ENCODE data around the gene KCND1.

The KCND1 gene

DNA sequence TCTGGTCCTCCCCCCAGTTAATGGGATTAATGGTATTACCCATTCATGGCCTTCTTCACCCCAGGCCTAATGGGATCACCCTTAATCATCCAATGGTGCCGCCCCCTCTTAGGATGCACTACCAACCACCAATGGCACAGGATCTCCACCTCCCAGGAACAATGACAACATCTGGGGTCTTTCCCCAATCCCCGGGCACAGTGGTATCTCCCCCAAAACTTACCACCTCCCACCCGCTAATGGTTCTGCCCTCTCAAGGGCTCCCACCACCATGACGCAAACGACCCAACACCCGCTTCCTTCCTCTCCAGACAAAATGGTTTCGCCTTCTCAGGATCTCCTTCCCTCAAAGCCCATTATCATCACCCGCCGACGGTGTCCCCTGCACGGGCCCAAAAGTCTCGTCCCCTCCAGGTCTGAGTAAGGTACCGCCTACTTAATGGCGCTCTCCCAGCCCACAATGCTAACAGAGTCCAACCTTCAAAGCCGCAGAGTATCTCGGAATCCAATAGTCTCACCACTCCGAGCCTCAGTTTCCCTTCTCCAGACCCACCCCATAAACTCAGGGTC is 30.0 kb upstream of the KCND1 start:
- Histone ChIP-seq H3K36me3 (peaks cover 21% of the 10 kb centered on the region), H3K4me3 (ENCODE audit: low read depth in 1 of 2, low read length in 1 of 2) (peak overlapping the region; percentile 74 to 89), H3K27ac (peak overlapping the region; percentile 96), H3K4me1 (ENCODE audit: control insufficient read depth in 1 of 2, insufficient read depth in 1 of 2, low read depth in 1 of 2, low read length in 1 of 2) (peaks cover 9 to 11% of the 10 kb centered on the region in 2 experiments), H3K9me3 (no peaks in the 10 kb centered on the region), H3K27me3 (no peaks in the 10 kb centered on the region)
- TF ChIP-seq CTCF (IDR thresholded peaks at IDR 0.05) = no peak

GRCh38 chrX:49000636-49001035 is 29.0 kb upstream of the KCND1 start:
- Histone ChIP-seq H3K27me3 (no peaks in the 10 kb centered on the region), H3K4me1 (ENCODE audit: control insufficient read depth in 1 of 2, insufficient read depth in 1 of 2, low read depth in 1 of 2, low read length in 1 of 2) (peaks cover 9 to 11% of the 10 kb centered on the region in 2 experiments), H3K4me3 (ENCODE audit: low read depth in 1 of 2, low read length in 1 of 2) (peak overlapping the region in 1 of 2 experiments; percentile 89), H3K9me3 (no peaks in the 10 kb centered on the region), H3K36me3 (peaks cover 24% of the 10 kb centered on the region), H3K27ac (peak overlapping the region; percentile 96)
- no peak for TF ChIP-seq CTCF (IDR thresholded peaks at IDR 0.05)

DNA sequence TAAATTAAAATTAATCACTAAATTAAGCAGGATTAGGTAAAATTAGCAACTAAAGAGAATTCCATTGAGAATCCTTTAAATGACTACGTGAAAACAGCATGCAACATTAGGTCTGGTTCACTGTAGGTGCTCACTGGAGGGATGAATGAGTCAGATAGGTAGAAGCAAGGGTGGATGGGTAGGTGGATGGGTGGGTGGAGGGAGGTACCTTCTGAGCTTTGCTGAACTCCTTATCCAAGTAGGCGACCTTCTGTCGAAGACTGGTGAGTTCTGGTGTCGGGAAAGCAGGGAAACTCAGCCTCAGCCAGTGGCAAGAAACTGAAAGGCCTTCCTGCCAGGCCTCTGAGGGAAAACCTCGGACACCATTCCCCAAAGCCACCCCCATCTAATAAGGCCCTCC is 27.4 kb upstream of the KCND1 start:
- H3K27ac ChIP-seq = no peak overlapping the region
- no peak overlapping the region for H3K4me3 ChIP-seq (ENCODE audit: low read depth in 1 of 2, low read length in 1 of 2)
- peaks cover 24% of the 10 kb centered on the region for H3K36me3 ChIP-seq
- no peaks in the 10 kb centered on the region for H3K9me3 ChIP-seq
- no peaks in the 10 kb centered on the region for H3K27me3 ChIP-seq
- TF ChIP-seq CTCF (IDR thresholded peaks at IDR 0.05) = no peak
- peaks cover 9 to 11% of the 10 kb centered on the region in 2 experiments for H3K4me1 ChIP-seq (ENCODE audit: control insufficient read depth in 1 of 2, insufficient read depth in 1 of 2, low read depth in 1 of 2, low read length in 1 of 2)

DNA sequence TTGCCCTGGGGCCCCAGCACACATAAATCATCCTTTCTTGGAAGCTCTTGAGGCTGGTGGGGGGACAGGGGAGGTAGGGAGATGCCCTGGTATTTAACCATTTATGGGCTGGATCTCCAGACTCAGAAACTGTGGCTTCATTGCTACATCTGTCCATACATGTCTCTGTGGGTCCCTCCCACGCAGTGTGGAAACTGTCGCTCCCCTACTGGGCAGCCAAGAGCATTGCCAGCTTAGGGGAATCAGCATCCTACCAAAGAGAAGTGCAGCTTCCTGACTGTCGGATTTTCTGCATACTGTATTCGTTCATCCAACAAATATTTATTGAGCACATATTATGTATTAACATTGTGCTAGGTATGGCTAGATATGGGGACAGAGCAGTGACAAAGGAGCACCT is 26.7 kb upstream of the KCND1 start:
- Histone ChIP-seq H3K9me3 (no peaks in the 10 kb centered on the region), H3K27ac (no peak overlapping the region), H3K36me3 (peaks cover 30% of the 10 kb centered on the region), H3K4me3 (ENCODE audit: low read depth in 1 of 2, low read length in 1 of 2) (no peak overlapping the region), H3K4me1 (ENCODE audit: control insufficient read depth in 1 of 2, insufficient read depth in 1 of 2, low read depth in 1 of 2, low read length in 1 of 2) (peaks cover 9 to 11% of the 10 kb centered on the region in 2 experiments), H3K27me3 (no peaks in the 10 kb centered on the region)
- TF ChIP-seq CTCF (IDR thresholded peaks at IDR 0.05) = no peak

GRCh38 chrX:48997865-48998264 is 26.2 kb upstream of the KCND1 start:
- Histone ChIP-seq H3K9me3 (no peaks in the 10 kb centered on the region), H3K4me1 (ENCODE audit: control insufficient read depth in 1 of 2, insufficient read depth in 1 of 2, low read depth in 1 of 2, low read length in 1 of 2) (peaks cover 9 to 11% of the 10 kb centered on the region in 2 experiments), H3K4me3 (ENCODE audit: low read depth in 1 of 2, low read length in 1 of 2) (no peak overlapping the region), H3K36me3 (peaks cover 35% of the 10 kb centered on the region), H3K27ac (no peak overlapping the region), H3K27me3 (no peaks in the 10 kb centered on the region)
- no peak for TF ChIP-seq CTCF (IDR thresholded peaks at IDR 0.05)

Data from neutrophil (primary cell).